Measurements from ENCODE around the gene HDGFL3.

GRCh38 chr15:83248151-83249029 is 40.8 kb upstream of the HDGFL3 start:
- no peak for TF ChIP-seq TARDBP (IDR thresholded peaks at IDR 0.05)
- no peak for TF ChIP-seq BHLHE40 (IDR thresholded peaks at IDR 0.05; ENCODE audit: borderline replicate concordance)
- TF ChIP-seq ARNT (IDR thresholded peaks at IDR 0.05): no peak
- no peak for TF ChIP-seq FOXM1 (IDR thresholded peaks at IDR 0.05; ENCODE audit: borderline replicate concordance)
- no peak for TF ChIP-seq SP1 (IDR thresholded peaks at IDR 0.05)
- no peak for TF ChIP-seq FOXK2 (IDR thresholded peaks at IDR 0.05)
- no peak for TF ChIP-seq LEF1 (IDR thresholded peaks at IDR 0.05; ENCODE audit: borderline replicate concordance)
- no peak for TF ChIP-seq ELF4 (IDR thresholded peaks at IDR 0.05)
- no peak for TF ChIP-seq FOXA1 (IDR thresholded peaks at IDR 0.05)
